OCI-LY3 (cell line): ENCODE measurements around the gene SOX18.

Experiments used
- H2AFZ ChIP-seq: fragments of 200-600, 300-600 bp; shearing (Covaris generic); 2 replicates; pipeline ENCODE4 v1.6.0; 2014; ENCODE audit warnings: antibody characterized with exemption, low read depth, low read length
- H3K27ac ChIP-seq: fragments of 200-600, 300-600 bp; sonication (generic); 2 replicates; pipeline ENCODE4 v1.5.1; 2014; ENCODE audit warnings: mild to moderate bottlenecking, low read length, moderate library complexity, mixed read lengths
- H3K27me3 ChIP-seq: fragments of 200-600, 300-600 bp; sonication (generic); 2 replicates; pipeline ENCODE4 v1.6.1; 2014; ENCODE audit warnings: low read depth, low read length, mixed read lengths
- H3K36me3 ChIP-seq: fragments of 200-600, 300-600 bp; sonication (generic); replicated peaks from 2 replicates; pipeline ENCODE3; 2014; ENCODE audit warnings: low read depth, low read length, mixed read lengths
- H3K4me1 ChIP-seq: fragments of 300-600, 200-600 bp; sonication (generic); 2 replicates; pipeline ENCODE4 v1.6.1; 2014; ENCODE audit warnings: low read length, mixed read lengths
- H3K4me2 ChIP-seq: fragments of 200-600, 300-600 bp; sonication (generic); 2 replicates; pipeline ENCODE4 v1.6.1; 2014; ENCODE audit warnings: low read length, mixed read lengths
- H3K4me3 ChIP-seq: fragments of 300-600, 200-600 bp; sonication (generic); 2 replicates; pipeline ENCODE4 v1.5.1; 2014; ENCODE audit warnings: antibody characterized with exemption, mild to moderate bottlenecking, low read length, moderate library complexity
- H3K79me2 ChIP-seq: fragments of 300-600, 200-600 bp; shearing (Covaris generic); 2 replicates; pipeline ENCODE4 v1.6.1; 2014; ENCODE audit warnings: mild to moderate bottlenecking, low read length, mixed read lengths
- H3K9ac ChIP-seq: fragments of 300-600, 200-600 bp; shearing (Covaris generic); 2 replicates; pipeline ENCODE4 v1.6.0; 2014; ENCODE audit warnings: mild to moderate bottlenecking, low read length, moderate library complexity
- H3K9me3 ChIP-seq: fragments of 200-600, 300-600 bp; shearing (Covaris generic); 2 replicates; pipeline ENCODE4 v1.6.1; 2014; ENCODE audit warnings: low read length, mixed read lengths; ENCODE audit not compliant: insufficient read depth
- H4K20me1 ChIP-seq: fragments of 200-600, 300-600 bp; sonication (generic); 2 replicates; pipeline ENCODE4 v1.6.1; 2016; ENCODE audit warnings: low read length, mixed read lengths; ENCODE audit not compliant: insufficient read depth
- CTCF ChIP-seq: fragments of 200-600, 300-600 bp; sonication (generic); IDR thresholded peaks from 2 replicates; pipeline ENCODE4 v1.5.1; 2014; ENCODE audit warnings: antibody characterized with exemption, low read length, low read depth
- EZH2phosphoT487 ChIP-seq: fragments of 200-600 bp; shearing (Covaris generic); IDR thresholded peaks from 2 replicates; pipeline ENCODE4 v1.6.1; 2018; ENCODE audit warnings: antibody characterized with exemption, mixed run types, low read depth

SOX18 gene

GRCh38 chr20:64042054-64042781 lies 7.2 kb downstream of the SOX18 start:
- Histone ChIP-seq H3K9ac (peak overlapping the region; percentile 87), H3K27me3 (peaks cover 7% of the 10 kb centered on the region), H3K4me2 (peak overlapping the region; percentile 89), H3K79me2 (no peaks in the 10 kb centered on the region), H3K4me3 (peak overlapping the region; percentile 84), H2AFZ (peak overlapping the region; percentile 5; the same call in 1 of the 2 replicates), H4K20me1 (no peaks in the 10 kb centered on the region), H3K9me3 (no peaks in the 10 kb centered on the region), H3K36me3 (no peaks in the 10 kb centered on the region), H3K27ac (peak overlapping the region; percentile 35; the same call in 1 of the 2 replicates), H3K4me1 (peaks cover 35% of the 10 kb centered on the region)
- TF ChIP-seq CTCF (no peak), EZH2phosphoT487 (no peak)

DNA sequence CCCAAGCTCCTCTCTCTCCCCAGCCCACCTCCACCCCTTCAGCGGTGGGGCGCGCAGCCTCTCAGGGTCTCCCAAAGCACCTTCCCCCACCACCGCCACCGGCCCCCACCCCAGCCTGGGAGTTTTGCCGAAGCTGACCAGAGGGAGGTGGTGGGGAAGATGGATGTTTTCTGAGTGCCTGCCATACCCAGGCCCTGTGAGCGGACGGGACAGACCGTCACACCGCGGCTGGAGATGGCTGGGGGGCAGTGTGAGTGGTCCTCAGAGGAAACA lies 7.7 kb downstream of the SOX18 start:
- peak overlapping the region; percentile 89 for H3K4me2 ChIP-seq
- H3K27ac ChIP-seq = 0 out of 2 replicates have a peak overlapping the region, but pooled peaks have one; percentile 35
- H3K4me3 ChIP-seq = peak overlapping the region; percentile 84

GRCh38 chr20:64041040-64041780 lies 8.2 kb downstream of the SOX18 start:
- Histone ChIP-seq H3K79me2 (no peaks in the 10 kb centered on the region), H3K4me3 (peak overlapping the region; percentile 84), H3K27me3 (peaks cover 7% of the 10 kb centered on the region), H3K9me3 (no peaks in the 10 kb centered on the region), H3K4me2 (peak overlapping the region; percentile 89), H2AFZ (no peak overlapping the region), H3K4me1 (peaks cover 45% of the 10 kb centered on the region), H4K20me1 (no peaks in the 10 kb centered on the region), H3K9ac (peak overlapping the region; percentile 87), H3K27ac (no peak overlapping the region), H3K36me3 (no peaks in the 10 kb centered on the region)
- TF ChIP-seq EZH2phosphoT487 (no peak), CTCF (no peak)

More for the DNA sequence above, 7.7 kb downstream of the SOX18 start:
- TF ChIP-seq EZH2phosphoT487 = no peak
- no peak for TF ChIP-seq CTCF
- Histone ChIP-seq H3K4me1 (peaks cover 40% of the 10 kb centered on the region), H3K9me3 (no peaks in the 10 kb centered on the region), H2AFZ (no peak overlapping the region; the same call in 1 of the 2 replicates), H3K9ac (peak overlapping the region; percentile 87), H3K36me3 (no peaks in the 10 kb centered on the region), H3K79me2 (no peaks in the 10 kb centered on the region), H3K27me3 (peaks cover 7% of the 10 kb centered on the region), H4K20me1 (no peaks in the 10 kb centered on the region)

DNA sequence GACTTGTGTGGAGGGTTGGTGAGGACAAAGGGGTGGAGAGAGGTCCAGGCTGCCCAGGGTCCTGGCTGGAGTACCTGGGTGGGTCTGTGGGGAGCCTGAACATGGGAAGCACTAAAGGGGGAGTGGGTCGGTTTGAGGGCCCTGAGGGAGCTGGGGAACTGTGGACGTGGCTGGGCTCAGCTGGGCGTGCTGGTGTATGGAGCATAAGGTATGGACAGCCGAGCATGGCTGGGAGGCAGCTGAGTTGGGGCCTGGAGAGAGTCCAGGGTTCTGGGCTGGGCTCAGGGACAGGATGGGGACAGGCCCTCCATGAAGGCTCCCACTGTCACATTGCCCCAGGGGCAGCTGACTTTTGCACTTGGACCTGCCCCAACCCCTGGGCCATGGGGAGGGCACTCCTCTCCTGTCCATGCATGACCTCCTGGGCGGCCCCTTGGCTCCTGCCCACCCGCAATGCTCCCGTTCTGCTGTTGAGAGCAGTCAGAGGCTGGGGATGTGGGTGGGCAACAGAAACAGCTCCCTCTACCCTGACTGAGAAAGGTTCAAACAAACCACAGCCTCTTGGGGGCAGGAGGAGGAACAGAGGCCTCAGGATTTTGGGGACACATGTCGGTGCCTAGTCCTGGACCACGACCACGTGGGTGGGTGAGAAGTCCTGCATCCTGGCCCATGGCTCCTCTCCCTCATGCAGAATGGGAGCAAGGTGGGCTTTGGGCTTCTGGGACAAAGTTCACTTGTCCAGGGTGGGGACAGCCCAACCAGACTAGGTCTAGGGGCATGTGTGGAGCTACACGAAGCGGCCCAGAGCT lies 9.0 kb downstream of the SOX18 start:
- peaks cover 5% of the 10 kb centered on the region for H3K27me3 ChIP-seq
- H3K9ac ChIP-seq = no peak overlapping the region
- no peaks in the 10 kb centered on the region for H4K20me1 ChIP-seq
- no peak overlapping the region for H3K4me2 ChIP-seq
- no peak for TF ChIP-seq CTCF
- no peak for TF ChIP-seq EZH2phosphoT487
- H3K79me2 ChIP-seq = no peaks in the 10 kb centered on the region
- no peaks in the 10 kb centered on the region for H3K36me3 ChIP-seq
- no peak overlapping the region for H2AFZ ChIP-seq
- peaks cover 51% of the 10 kb centered on the region for H3K4me1 ChIP-seq
- H3K27ac ChIP-seq = no peak overlapping the region
- H3K4me3 ChIP-seq = no peak overlapping the region
- no peaks in the 10 kb centered on the region for H3K9me3 ChIP-seq
